HL-60/S4 treated with phorbol 12-myristate 13-acetate at 8.2 ng/mL for 4 days and 3 days (cell line): Measurements from ENCODE around the gene DCST2.

Experiments used
- in situ Hi-C: fragments of 300-500 bp; cut with MboI; formaldehyde crosslinking; loops from 2 replicates; pipeline ENCODE4 v1.15.0; 2022; ENCODE audit warnings: low sequenced_read_pairs

The DCST2 gene

GRCh38 chr1:155033524-155033923 lies at the start of gene DCST2, which contains the start of gene DCST1:
Gene DCST2, minus strand, starts transcription at chr1:155033781. Its CDS starts 80 bp downstream, at chr1:155033701.
Gene DCST1, plus strand, starts transcription at chr1:155033824. Its CDS starts 213 bp downstream, at chr1:155034037.
- in situ Hi-C loops: no loop called here

- in situ Hi-C loops: no loop called here
Observed at GRCh38 chr1:155083052-155083541, 49.5 kb upstream of the DCST2 start.

GRCh38 chr1:155082301-155083051 lies 48.9 kb upstream of the DCST2 start:
- in situ Hi-C loops: no loop called here

- in situ Hi-C loops: no loop called here
Observed at GRCh38 chr1:155081472-155082300, 48.1 kb upstream of the DCST2 start.

- in situ Hi-C loops: no loop called here
Observed at GRCh38 chr1:155080312-155081228, 47.0 kb upstream of the DCST2 start.

- in situ Hi-C loops: no loop called here
Observed at GRCh38 chr1:155079487-155080311, 46.1 kb upstream of the DCST2 start.

- in situ Hi-C loops: no loop called here
Observed at GRCh38 chr1:155079210-155079486, 45.6 kb upstream of the DCST2 start.

- in situ Hi-C loops: no loop called here
Observed at GRCh38 chr1:155078469-155079209, 45.1 kb upstream of the DCST2 start, which contains the start of gene EFNA3. Gene EFNA3, plus strand, starts transcription at chr1:155078837. Its CDS starts 105 bp downstream, at chr1:155078942.

GRCh38 chr1:155077758-155078445 lies 44.3 kb upstream of the DCST2 start:
- in situ Hi-C loops: no loop called here

- in situ Hi-C loops: no loop called here
Observed at GRCh38 chr1:155077346-155077745, 43.8 kb upstream of the DCST2 start.

- in situ Hi-C loops: no loop called here
Observed at GRCh38 chr1:155076371-155076770, 42.8 kb upstream of the DCST2 start.

- in situ Hi-C loops: no loop called here
Observed at GRCh38 chr1:155075535-155075934, 42.0 kb upstream of the DCST2 start.

- in situ Hi-C loops: no loop called here
Observed at GRCh38 chr1:155073377-155074242, 40.0 kb upstream of the DCST2 start.

GRCh38 chr1:155072531-155073289 lies 39.1 kb upstream of the DCST2 start:
- in situ Hi-C loops: no loop called here

- in situ Hi-C loops: no loop called here
Observed at GRCh38 chr1:155071701-155072100, 38.1 kb upstream of the DCST2 start.

- in situ Hi-C loops: no loop called here
Observed at GRCh38 chr1:155070721-155071569, 37.4 kb upstream of the DCST2 start.
